Measurements from ENCODE around the gene SIVA1.
A peak's percentile ranks its signal among the peaks of the same experiment; 100 is the strongest.

The SIVA1 gene

GRCh38 chr14:104722938-104723650, 29.9 kb upstream of the SIVA1 start:
- peak overlapping the region; percentile 59; the same call in 1 of the 2 replicates for H3K27ac ChIP-seq
- TF ChIP-seq CTCF (conservative IDR thresholded peaks at IDR 0.05): no peak

- peak within 1 kb of the TSS; percentile 59; the same call in 1 of the 2 replicates for H3K27ac ChIP-seq
Observed at GRCh38 chr14:104723651-104724406, 29.1 kb upstream of the SIVA1 start, which contains the start of gene ADSS1. ADSS1 (plus strand) TSS chr14:104724229; CDS start chr14:104724271, 42 bp downstream.

GRCh38 chr14:104724407-104724980, 28.5 kb upstream of the SIVA1 start:
- TF ChIP-seq CTCF (conservative IDR thresholded peaks at IDR 0.05): no peak
- H3K27ac ChIP-seq: peak overlapping the region; percentile 59; the same call in 1 of the 2 replicates

More at GRCh38 chr14:104723651-104724406, 29.1 kb upstream of the SIVA1 start, which contains the start of gene ADSS1:
- peak; percentile 98 for TF ChIP-seq CTCF (conservative IDR thresholded peaks at IDR 0.05)

GRCh38 chr14:104724981-104725771, 27.8 kb upstream of the SIVA1 start:
- no peak overlapping the region for H3K27ac ChIP-seq
- no peak for TF ChIP-seq CTCF (conservative IDR thresholded peaks at IDR 0.05)

- no peak overlapping the region for H3K27ac ChIP-seq
- no peak for TF ChIP-seq CTCF (conservative IDR thresholded peaks at IDR 0.05)
Observed at GRCh38 chr14:104725772-104726548, 27.0 kb upstream of the SIVA1 start.

GRCh38 chr14:104726600-104727451, 26.1 kb upstream of the SIVA1 start:
- H3K27ac ChIP-seq: no peak overlapping the region
- TF ChIP-seq CTCF (conservative IDR thresholded peaks at IDR 0.05): no peak
